Thoracic aorta (tissue), 2 donors: ENCODE measurements around the gene DGKK. TPM values are rescaled to one million over a fixed set of nuclear protein-coding genes. Genes with fewer than 3 reads are reported as not detected.

ENCODE experiments used
- ATAC-seq: fragments of 150-250 bp; one replicate; pipeline ENCODE4 v1.8.0; 2017; ENCODE audit warnings: low read depth; ENCODE audit not compliant: insufficient number of reproducible peaks, low FRiP score
- DNase-seq: peaks from one replicate; pipeline ENCODE4 v3.0.0-alpha.2; 2020; ENCODE audit warnings: low spot score
- H3K27ac ChIP-seq, 2 donors: fragments of 200-600 bp; sonication (generic); 1 replicate in 1 of 2; 2 replicates in 1 of 2; pipeline ENCODE4 v1.5.1; 2016; ENCODE audit warnings: mild to moderate bottlenecking in 2 of 2, moderate library complexity in 2 of 2
- H3K27me3 ChIP-seq: fragments of 200-600 bp; sonication (generic); replicated peaks from 2 replicates; pipeline ENCODE4 v1.6.0; 2016; ENCODE audit warnings: mild to moderate bottlenecking; ENCODE audit not compliant: insufficient read depth
- H3K36me3 ChIP-seq: fragments of 200-600 bp; sonication (generic); one replicate; pipeline ENCODE4 v1.5.1; 2016
- H3K4me1 ChIP-seq, 2 donors: fragments of 200-600 bp; sonication (generic); 1 replicate in 1 of 2; 2 replicates in 1 of 2; pipeline versions ENCODE4 v1.5.1 to v1.6.0; 2016; ENCODE audit warnings: low read depth in 2 of 2, mild to moderate bottlenecking in 1 of 2; ENCODE audit not compliant: control insufficient read depth in 1 of 2
- H3K4me3 ChIP-seq: fragments of 200-600 bp; sonication (generic); 2 replicates; pipeline ENCODE4 v1.5.1; 2016; ENCODE audit warnings: mild to moderate bottlenecking
- H3K9me3 ChIP-seq: fragments of 200-600 bp; sonication (generic); 2 replicates; pipeline ENCODE4 v1.5.1; 2016
- total RNA-seq, 2 donors: library from RNA; depleted of rRNA; stranded (reverse); fragments of >200 nt; gene quantifications; one replicate each; pipeline versions ENCODE4 v1.1.0 to v1.2.3, GENCODE V29; 2016
- TF ChIP-seq, protein P1 (sequence below): fragments of 200-600 bp; sonication (generic); IDR thresholded peaks from one replicate; pipeline ENCODE4 v1.5.1; 2019; ENCODE audit warnings: antibody characterized with exemption

Gene DGKK
- total RNA-seq, 2 donors from 2014 or later, result not detected

- Histone ChIP-seq H3K36me3 (no peaks in the 10 kb centered on the region), H3K27me3 (no peaks in the 10 kb centered on the region), H3K4me3 (no peak overlapping the region), H3K27ac (no peak overlapping the region), H3K9me3 (no peaks in the 10 kb centered on the region), H3K4me1 (no peaks in the 10 kb centered on the region)
- DNase-seq (no peak), ATAC-seq (no peak)
- TF ChIP-seq, protein P1, sequence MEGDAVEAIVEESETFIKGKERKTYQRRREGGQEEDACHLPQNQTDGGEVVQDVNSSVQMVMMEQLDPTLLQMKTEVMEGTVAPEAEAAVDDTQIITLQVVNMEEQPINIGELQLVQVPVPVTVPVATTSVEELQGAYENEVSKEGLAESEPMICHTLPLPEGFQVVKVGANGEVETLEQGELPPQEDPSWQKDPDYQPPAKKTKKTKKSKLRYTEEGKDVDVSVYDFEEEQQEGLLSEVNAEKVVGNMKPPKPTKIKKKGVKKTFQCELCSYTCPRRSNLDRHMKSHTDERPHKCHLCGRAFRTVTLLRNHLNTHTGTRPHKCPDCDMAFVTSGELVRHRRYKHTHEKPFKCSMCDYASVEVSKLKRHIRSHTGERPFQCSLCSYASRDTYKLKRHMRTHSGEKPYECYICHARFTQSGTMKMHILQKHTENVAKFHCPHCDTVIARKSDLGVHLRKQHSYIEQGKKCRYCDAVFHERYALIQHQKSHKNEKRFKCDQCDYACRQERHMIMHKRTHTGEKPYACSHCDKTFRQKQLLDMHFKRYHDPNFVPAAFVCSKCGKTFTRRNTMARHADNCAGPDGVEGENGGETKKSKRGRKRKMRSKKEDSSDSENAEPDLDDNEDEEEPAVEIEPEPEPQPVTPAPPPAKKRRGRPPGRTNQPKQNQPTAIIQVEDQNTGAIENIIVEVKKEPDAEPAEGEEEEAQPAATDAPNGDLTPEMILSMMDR, result no peak
These were observed 37.8 kb downstream of the DGKK start for GRCh38 chrX:50432829-50433289.

DNA sequence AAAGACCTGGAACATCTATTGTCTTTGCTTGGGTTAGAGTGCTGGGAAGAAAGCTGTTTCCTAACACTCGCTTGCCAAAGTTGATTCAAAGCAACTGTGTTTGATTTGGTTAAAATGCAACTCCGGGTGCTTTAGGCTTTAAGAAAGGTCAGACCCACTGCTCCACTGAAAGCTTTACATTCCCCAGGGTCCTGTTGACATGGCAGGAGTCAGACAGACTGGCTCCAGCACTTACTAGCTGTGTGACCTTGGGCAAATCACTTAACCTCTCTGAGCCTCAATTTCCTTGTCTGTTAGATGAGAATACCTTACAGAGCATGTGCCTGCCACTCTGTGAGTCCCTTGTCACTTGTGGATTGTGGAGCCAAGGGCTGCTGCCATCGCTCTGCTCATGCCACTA, 39.0 kb downstream of the DGKK start:
- Histone ChIP-seq H3K36me3 (no peaks in the 10 kb centered on the region), H3K27me3 (no peaks in the 10 kb centered on the region), H3K9me3 (no peaks in the 10 kb centered on the region), H3K27ac (no peak overlapping the region), H3K4me1 (no peaks in the 10 kb centered on the region), H3K4me3 (no peak overlapping the region)
- TF ChIP-seq, protein P1, result no peak
- no peak for DNase-seq
- no peak for ATAC-seq

DNA sequence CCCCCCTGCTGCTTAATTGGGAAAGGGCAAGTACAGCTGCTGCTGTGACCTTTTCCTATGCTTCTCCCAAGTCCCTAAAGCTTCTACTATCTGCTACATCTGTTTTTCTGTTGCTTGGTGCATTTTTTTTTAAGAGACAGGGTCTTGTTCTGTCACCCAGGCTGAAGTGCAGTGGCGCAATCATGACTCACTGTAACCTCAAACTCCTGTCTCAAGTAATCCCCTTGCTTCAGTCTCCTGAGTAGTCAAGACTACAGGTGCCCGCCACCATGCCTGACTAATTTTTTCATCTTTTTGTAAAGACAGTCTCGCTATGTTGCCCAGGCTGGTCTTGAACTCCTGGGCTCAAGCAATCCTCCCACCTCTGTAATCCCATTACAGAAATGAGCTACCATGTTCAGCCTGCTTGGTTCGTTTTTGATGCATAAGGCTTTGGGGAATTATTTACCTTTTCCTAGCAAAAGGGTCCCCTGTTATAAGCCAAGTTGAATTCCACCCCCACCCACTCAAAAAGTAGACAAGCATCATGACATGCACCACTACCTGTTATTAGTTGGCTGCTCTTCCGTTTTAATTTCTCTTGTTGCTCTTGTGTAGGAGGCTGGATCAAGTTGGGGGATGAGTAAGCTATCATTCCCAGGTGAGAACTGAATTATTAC, 39.6 kb downstream of the DGKK start:
- H3K27me3 ChIP-seq, result no peaks in the 10 kb centered on the region
- no peak overlapping the region for H3K4me3 ChIP-seq
- no peak for ATAC-seq
- H3K9me3 ChIP-seq, result no peaks in the 10 kb centered on the region
- no peak for DNase-seq
- no peaks in the 10 kb centered on the region for H3K36me3 ChIP-seq
- no peaks in the 10 kb centered on the region for H3K4me1 ChIP-seq
- TF ChIP-seq, protein P1, result no peak
- H3K27ac ChIP-seq, result no peak overlapping the region

DNA sequence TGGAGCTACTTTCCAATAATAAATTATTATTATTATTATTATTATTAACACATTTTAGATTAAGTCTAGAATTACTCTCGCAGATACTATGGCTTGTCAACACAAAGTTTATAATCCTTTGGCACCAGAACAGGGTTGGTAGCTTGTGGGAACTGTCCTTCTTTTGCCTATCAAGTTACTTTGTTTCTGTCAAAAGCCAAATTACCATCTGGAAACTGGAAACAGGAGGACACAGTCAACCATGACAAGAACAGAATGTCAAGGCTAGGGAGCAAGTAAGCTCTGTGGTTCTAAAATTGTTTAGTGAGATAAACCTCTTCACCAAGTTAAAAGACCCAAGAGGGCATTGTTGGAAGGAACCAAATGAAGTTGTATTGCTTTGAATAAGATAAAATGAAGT, 42.5 kb downstream of the DGKK start:
- no peak for ATAC-seq
- H3K9me3 ChIP-seq, result no peaks in the 10 kb centered on the region
- no peak for DNase-seq
- no peaks in the 10 kb centered on the region for H3K4me1 ChIP-seq
- no peaks in the 10 kb centered on the region for H3K36me3 ChIP-seq
- H3K27me3 ChIP-seq, result no peaks in the 10 kb centered on the region
- TF ChIP-seq, protein P1, result no peak
- H3K4me3 ChIP-seq, result no peak overlapping the region
- H3K27ac ChIP-seq, result no peak overlapping the region

- Histone ChIP-seq H3K4me3 (no peak overlapping the region), H3K4me1 (no peaks in the 10 kb centered on the region), H3K9me3 (no peaks in the 10 kb centered on the region), H3K27me3 (no peaks in the 10 kb centered on the region), H3K27ac (no peak overlapping the region), H3K36me3 (no peaks in the 10 kb centered on the region)
- ATAC-seq (no peak), DNase-seq (no peak)
- TF ChIP-seq, protein P1, result no peak
These were observed 62.6 kb downstream of the DGKK start for GRCh38 chrX:50407976-50408375.
